DND-41 (cell line): Measurements from ENCODE around the gene TNS3.
"Not testable (repeated sequence)": the region's sequence is repeated elsewhere in the genome, so short reads cannot be mapped to it uniquely, and the experiment has no call there.

ENCODE experiments used
- ATAC-seq: fragments of 200-7000 bp; cut with Tn5 transposase; 3 replicates; pipeline ENCODE4 v1.9.1; 2021; ENCODE audit warnings: low read depth; ENCODE audit not compliant: insufficient read depth
- DNase-seq: peaks from one replicate; pipeline ENCODE4 v3.0.0-alpha.2; 2020
- H2AFZ ChIP-seq: 2 replicates; pipeline ENCODE4 v1.6.0; 2012; ENCODE audit warnings: low read depth, low read length
- H3K27ac ChIP-seq: 2 replicates; pipeline ENCODE4 v1.5.1; 2012; ENCODE audit warnings: low read length, inconsistent platforms
- H3K27me3 ChIP-seq: fragments of 200-600 bp; sonication (generic); 2 replicates; pipeline ENCODE4 v1.6.0; 2012; ENCODE audit warnings: low read length, mild to moderate bottlenecking, inconsistent platforms; ENCODE audit not compliant: insufficient read depth, poor library complexity
- H3K36me3 ChIP-seq: 2 replicates; pipeline ENCODE4 v1.5.1; 2012; ENCODE audit warnings: low read length, inconsistent platforms; ENCODE audit not compliant: insufficient read depth
- H3K4me1 ChIP-seq: 2 replicates; pipeline ENCODE4 v1.5.1; 2012; ENCODE audit warnings: mild to moderate bottlenecking, low read length; ENCODE audit not compliant: insufficient read depth
- H3K4me2 ChIP-seq: 2 replicates; pipeline ENCODE4 v1.6.0; 2012; ENCODE audit warnings: mild to moderate bottlenecking, moderate library complexity, low read length, inconsistent platforms; ENCODE audit not compliant: insufficient read depth
- H3K4me3 ChIP-seq, 2 experiments: fragments of 200-600 bp in 1 of 2; shearing (Covaris generic) in 1 of 2; 2 replicates each; pipeline ENCODE4 v1.5.1; 2012 to 2016; ENCODE audit warnings: inconsistent platforms in 2 of 2, low read length in 2 of 2, mild to moderate bottlenecking in 2 of 2, low read depth in 1 of 2, moderate library complexity in 1 of 2
- H3K79me2 ChIP-seq: 2 replicates; pipeline ENCODE4 v1.6.0; 2012; ENCODE audit warnings: low read length, inconsistent platforms; ENCODE audit not compliant: insufficient read depth
- H3K9ac ChIP-seq: 2 replicates; pipeline ENCODE4 v1.6.0; 2012; ENCODE audit warnings: low read depth, mild to moderate bottlenecking, inconsistent platforms, low read length, moderate library complexity
- H3K9me3 ChIP-seq: 2 replicates; pipeline ENCODE4 v1.5.1; 2012; ENCODE audit warnings: low read length, moderate library complexity, mild to moderate bottlenecking, inconsistent platforms; ENCODE audit not compliant: insufficient read depth, severe bottlenecking
- H4K20me1 ChIP-seq: 2 replicates; pipeline ENCODE4 v1.6.0; 2012; ENCODE audit warnings: low read length; ENCODE audit not compliant: insufficient read depth
- EZH2 ChIP-seq: IDR thresholded peaks from 3 replicates; pipeline ENCODE4 v1.6.1; 2012; ENCODE audit warnings: borderline replicate concordance, low read depth, mild to moderate bottlenecking, moderate library complexity, low read length, inconsistent platforms; ENCODE audit not compliant: severe bottlenecking
- TF ChIP-seq, protein P1 (sequence below): IDR thresholded peaks from 2 replicates; pipeline ENCODE4 v1.5.1; 2012; ENCODE audit warnings: borderline replicate concordance, low read length, moderate library complexity, mild to moderate bottlenecking; ENCODE audit not compliant: poor library complexity, severe bottlenecking; ENCODE audit errors: extremely low read depth

TNS3 gene

DNA sequence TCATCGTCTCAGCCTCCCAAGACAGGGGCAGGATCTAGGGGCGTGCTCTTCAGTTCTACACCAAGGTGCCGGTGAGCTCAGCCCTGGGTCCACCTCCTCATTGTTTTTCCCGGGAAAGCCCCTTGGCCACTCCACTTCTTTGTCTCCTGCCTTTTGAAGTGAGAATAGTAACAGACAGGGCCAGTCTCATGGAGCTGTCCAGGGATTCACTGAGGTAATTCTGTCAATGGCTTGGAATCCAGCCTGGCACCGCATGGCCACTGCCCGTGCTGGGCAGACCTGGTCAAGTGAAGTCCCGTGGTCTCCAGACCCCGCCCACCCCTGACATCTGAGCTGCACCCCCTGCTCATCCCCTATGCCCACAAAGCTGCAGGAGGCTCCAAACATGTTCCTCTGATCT lies 138.9 kb downstream of the TNS3 start:
- H3K27ac ChIP-seq, result no peak overlapping the region
- no peak overlapping the region for H3K4me3 ChIP-seq
- H3K9ac ChIP-seq, result no peak overlapping the region
- ATAC-seq (no peak), DNase-seq (no peak)
- no peaks in the 10 kb centered on the region for H3K9me3 ChIP-seq
- no peak overlapping the region for H3K4me2 ChIP-seq
- H4K20me1 ChIP-seq, result no peaks in the 10 kb centered on the region
- no peaks in the 10 kb centered on the region for H3K4me1 ChIP-seq
- no peaks in the 10 kb centered on the region for H3K36me3 ChIP-seq
- no peak overlapping the region for H2AFZ ChIP-seq
- TF ChIP-seq, protein P1, sequence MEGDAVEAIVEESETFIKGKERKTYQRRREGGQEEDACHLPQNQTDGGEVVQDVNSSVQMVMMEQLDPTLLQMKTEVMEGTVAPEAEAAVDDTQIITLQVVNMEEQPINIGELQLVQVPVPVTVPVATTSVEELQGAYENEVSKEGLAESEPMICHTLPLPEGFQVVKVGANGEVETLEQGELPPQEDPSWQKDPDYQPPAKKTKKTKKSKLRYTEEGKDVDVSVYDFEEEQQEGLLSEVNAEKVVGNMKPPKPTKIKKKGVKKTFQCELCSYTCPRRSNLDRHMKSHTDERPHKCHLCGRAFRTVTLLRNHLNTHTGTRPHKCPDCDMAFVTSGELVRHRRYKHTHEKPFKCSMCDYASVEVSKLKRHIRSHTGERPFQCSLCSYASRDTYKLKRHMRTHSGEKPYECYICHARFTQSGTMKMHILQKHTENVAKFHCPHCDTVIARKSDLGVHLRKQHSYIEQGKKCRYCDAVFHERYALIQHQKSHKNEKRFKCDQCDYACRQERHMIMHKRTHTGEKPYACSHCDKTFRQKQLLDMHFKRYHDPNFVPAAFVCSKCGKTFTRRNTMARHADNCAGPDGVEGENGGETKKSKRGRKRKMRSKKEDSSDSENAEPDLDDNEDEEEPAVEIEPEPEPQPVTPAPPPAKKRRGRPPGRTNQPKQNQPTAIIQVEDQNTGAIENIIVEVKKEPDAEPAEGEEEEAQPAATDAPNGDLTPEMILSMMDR, result no peak
- TF ChIP-seq EZH2, result no peak
- H3K27me3 ChIP-seq, result no peaks in the 10 kb centered on the region
- no peaks in the 10 kb centered on the region for H3K79me2 ChIP-seq

DNA sequence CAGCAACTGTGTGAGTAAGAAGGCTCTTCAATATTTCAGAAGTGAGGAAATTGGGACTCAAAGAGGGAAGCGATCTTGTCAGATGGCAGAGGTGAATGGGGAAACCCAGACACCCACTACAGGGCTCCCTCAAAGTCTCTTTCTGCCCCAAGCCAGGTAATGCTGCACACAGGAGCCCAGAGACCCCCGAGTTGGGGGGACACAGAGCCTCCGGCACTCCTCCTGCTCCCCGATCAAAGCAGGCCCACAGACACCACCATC lies 139.4 kb downstream of the TNS3 start:
- no peak overlapping the region for H3K27ac ChIP-seq
- no peaks in the 10 kb centered on the region for H3K4me1 ChIP-seq
- H3K27me3 ChIP-seq, result no peaks in the 10 kb centered on the region
- no peak for TF ChIP-seq EZH2
- TF ChIP-seq, protein P1, result no peak
- H3K36me3 ChIP-seq, result no peaks in the 10 kb centered on the region
- no peak overlapping the region for H2AFZ ChIP-seq
- no peak for DNase-seq
- no peaks in the 10 kb centered on the region for H4K20me1 ChIP-seq
- no peak overlapping the region for H3K9ac ChIP-seq
- no peak overlapping the region for H3K4me3 ChIP-seq
- no peaks in the 10 kb centered on the region for H3K79me2 ChIP-seq
- no peaks in the 10 kb centered on the region for H3K9me3 ChIP-seq
- H3K4me2 ChIP-seq, result no peak overlapping the region
- no peak for ATAC-seq

DNA sequence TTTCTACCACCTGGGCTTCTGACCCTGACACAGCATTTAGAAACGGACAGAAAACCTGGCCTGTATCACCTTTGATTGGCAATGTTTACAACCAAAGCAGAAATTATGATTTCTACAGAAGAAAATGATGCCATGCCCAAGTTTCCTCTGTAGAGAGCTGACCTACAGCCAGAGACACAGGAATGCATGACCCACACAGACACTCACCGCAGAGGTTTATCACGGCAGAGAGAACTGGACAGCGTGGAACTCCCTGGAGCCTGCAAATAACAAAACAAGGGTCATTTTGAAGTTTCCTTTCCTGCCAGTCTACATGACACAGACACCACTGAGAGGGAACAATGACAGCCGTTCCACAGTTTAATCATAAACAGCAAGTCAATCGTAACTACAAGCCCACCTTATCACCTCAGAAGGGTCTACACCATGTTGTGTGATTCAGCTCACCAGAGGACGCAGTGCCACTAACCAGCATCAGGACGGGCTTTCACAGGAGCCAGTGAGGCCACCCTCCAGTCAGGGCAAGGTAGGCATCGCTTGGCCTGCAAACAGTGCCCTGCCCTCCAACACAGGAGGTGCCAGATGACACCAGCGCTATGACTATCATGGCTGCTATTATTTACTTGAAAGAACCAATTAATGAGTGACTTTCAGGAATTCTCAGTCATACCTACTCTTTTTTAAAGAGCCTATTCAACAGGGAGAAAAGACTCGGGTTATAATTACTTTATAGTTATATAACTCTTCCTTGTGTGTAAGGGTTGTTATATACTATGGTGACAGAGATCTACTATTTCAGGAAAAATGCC lies 139.9 kb downstream of the TNS3 start:
- H4K20me1 ChIP-seq, result no peaks in the 10 kb centered on the region
- H3K4me2 ChIP-seq, result no peak overlapping the region
- no peak overlapping the region for H3K4me3 ChIP-seq
- H3K9ac ChIP-seq, result no peak overlapping the region
- H3K79me2 ChIP-seq, result no peaks in the 10 kb centered on the region
- no peaks in the 10 kb centered on the region for H3K27me3 ChIP-seq
- H3K36me3 ChIP-seq, result no peaks in the 10 kb centered on the region
- ATAC-seq, result no peak
- DNase-seq, result no peak
- no peaks in the 10 kb centered on the region for H3K4me1 ChIP-seq
- no peaks in the 10 kb centered on the region for H3K9me3 ChIP-seq
- no peak for TF ChIP-seq EZH2
- TF ChIP-seq, protein P1, result no peak
- H3K27ac ChIP-seq, result no peak overlapping the region
- H2AFZ ChIP-seq, result no peak overlapping the region

DNA sequence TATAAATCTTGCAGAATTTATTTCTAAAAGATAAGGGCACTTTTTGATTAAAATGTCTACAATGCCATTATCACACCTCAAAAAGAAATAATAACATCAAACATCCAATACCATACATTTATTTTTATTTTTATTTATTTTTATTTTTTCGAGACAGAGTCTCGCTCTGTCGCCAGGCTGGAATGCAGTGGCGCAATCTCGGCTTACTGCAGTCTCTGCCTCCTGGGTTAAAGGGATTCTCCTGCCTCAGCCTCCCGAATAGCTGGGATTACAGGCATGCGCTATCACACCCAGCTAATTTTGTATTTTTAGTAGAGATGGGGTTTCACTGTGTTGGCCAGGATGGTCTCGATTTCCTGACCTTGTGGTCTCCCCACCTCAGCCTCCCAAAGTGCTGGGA lies 140.9 kb downstream of the TNS3 start:
- not testable (repeated sequence) for H3K9me3 ChIP-seq, H3K4me1 ChIP-seq, DNase-seq, H3K4me3 ChIP-seq, H2AFZ ChIP-seq, H3K36me3 ChIP-seq, H4K20me1 ChIP-seq, H3K27ac ChIP-seq, H3K9ac ChIP-seq, H3K79me2 ChIP-seq, ATAC-seq, H3K27me3 ChIP-seq, H3K4me2 ChIP-seq
